MM.1S (cell line): ENCODE data around the gene NDUFS6.

ENCODE experiments used
- EZH2 ChIP-seq: fragments of 300-600 bp; sonication (generic); optimal IDR thresholded peaks from 2 replicates; pipeline ENCODE3; 2017; ENCODE audit warnings: low read depth, mild to moderate bottlenecking, antibody characterized with exemption, low read length, mixed read lengths
- EZH2phosphoT487 ChIP-seq: fragments of 300-600 bp; sonication (generic); IDR thresholded peaks from 2 replicates; pipeline ENCODE4 v1.6.1; 2018; ENCODE audit warnings: antibody characterized with exemption, low read length
- TF ChIP-seq, protein P1 (sequence below): fragments of 300-600 bp; sonication (generic); IDR thresholded peaks from 2 replicates; pipeline ENCODE4 v1.5.1; 2016; ENCODE audit warnings: antibody characterized with exemption, low read length, mixed read lengths

DNA sequence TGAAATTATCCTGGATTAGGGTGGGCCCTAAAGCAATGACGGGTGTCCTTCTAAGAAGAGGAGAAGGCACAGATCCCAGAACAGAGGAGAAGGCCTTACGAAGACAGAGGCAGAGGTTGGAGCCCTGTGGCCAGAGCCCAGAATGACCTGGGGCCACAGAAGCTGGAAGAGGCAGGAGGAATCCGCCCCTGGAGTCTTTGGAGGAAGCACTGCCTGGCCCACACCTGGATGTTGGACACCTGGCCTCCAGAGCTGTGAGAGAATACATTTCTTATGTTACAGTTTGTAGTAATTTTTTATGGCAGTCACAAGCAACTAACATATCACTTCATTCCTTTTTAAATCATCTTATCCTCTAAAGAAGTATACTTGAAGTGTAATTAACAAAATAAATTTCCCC lies 10.0 kb upstream of the NDUFS6 start:
- TF ChIP-seq, protein P1, sequence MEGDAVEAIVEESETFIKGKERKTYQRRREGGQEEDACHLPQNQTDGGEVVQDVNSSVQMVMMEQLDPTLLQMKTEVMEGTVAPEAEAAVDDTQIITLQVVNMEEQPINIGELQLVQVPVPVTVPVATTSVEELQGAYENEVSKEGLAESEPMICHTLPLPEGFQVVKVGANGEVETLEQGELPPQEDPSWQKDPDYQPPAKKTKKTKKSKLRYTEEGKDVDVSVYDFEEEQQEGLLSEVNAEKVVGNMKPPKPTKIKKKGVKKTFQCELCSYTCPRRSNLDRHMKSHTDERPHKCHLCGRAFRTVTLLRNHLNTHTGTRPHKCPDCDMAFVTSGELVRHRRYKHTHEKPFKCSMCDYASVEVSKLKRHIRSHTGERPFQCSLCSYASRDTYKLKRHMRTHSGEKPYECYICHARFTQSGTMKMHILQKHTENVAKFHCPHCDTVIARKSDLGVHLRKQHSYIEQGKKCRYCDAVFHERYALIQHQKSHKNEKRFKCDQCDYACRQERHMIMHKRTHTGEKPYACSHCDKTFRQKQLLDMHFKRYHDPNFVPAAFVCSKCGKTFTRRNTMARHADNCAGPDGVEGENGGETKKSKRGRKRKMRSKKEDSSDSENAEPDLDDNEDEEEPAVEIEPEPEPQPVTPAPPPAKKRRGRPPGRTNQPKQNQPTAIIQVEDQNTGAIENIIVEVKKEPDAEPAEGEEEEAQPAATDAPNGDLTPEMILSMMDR, result no peak
- TF ChIP-seq EZH2phosphoT487, result no peak
- TF ChIP-seq EZH2, result no peak
